ENCODE data around the gene MYL9.
A peak's percentile ranks its signal among the peaks of the same experiment; 100 is the strongest.

Gene MYL9

GRCh38 chr20:36579996-36580545, 38.8 kb downstream of the MYL9 start:
- no peak for DNase-seq

- DNase-seq = no peak
These were observed 41.0 kb downstream of the MYL9 start for GRCh38 chr20:36582322-36582721.

- DNase-seq = no peak
These were observed 41.5 kb downstream of the MYL9 start for GRCh38 chr20:36582821-36583220.

- no peak for DNase-seq
These were observed 42.7 kb downstream of the MYL9 start for GRCh38 chr20:36584018-36584481.

GRCh38 chr20:36585410-36586125, 44.2 kb downstream of the MYL9 start:
- no peak for DNase-seq

GRCh38 chr20:36587388-36588070, 46.2 kb downstream of the MYL9 start:
- DNase-seq = no peak

GRCh38 chr20:36591281-36591680, 50.0 kb downstream of the MYL9 start:
- DNase-seq = no peak

- DNase-seq = peak in 16 of 51 donors; percentile 1 to 26 (median 10)
These were observed 50.7 kb downstream of the MYL9 start for GRCh38 chr20:36591854-36592641.

GRCh38 chr20:36593347-36593929, 52.1 kb downstream of the MYL9 start:
- DNase-seq = no peak

- no peak for DNase-seq
These were observed 58.6 kb downstream of the MYL9 start for GRCh38 chr20:36599912-36600345.
